Measurements from ENCODE around the gene ZNF689. TPM values are rescaled to one million over a fixed set of nuclear protein-coding genes. Genes with fewer than 3 reads are reported as not detected.
"Not testable (repeated sequence)": the region's sequence is repeated elsewhere in the genome, so short reads cannot be mapped to it uniquely, and the experiment has no call there.

Gene ZNF689
- total and polyA plus RNA-seq, 4 donors: 6.5 to 15.7 (median 12.5) TPM

- not testable (repeated sequence) for H3K9me3 ChIP-seq (ENCODE audit: control insufficient read depth, insufficient read depth, low read length); H3K27ac ChIP-seq (ENCODE audit: low read depth, low read length); DNase-seq (ENCODE audit: low read depth in 4 of 6, low spot score in 6 of 6); H3K36me3 ChIP-seq (ENCODE audit: control insufficient read depth, insufficient read depth, low read length); H3K4me3 ChIP-seq (ENCODE audit: low read depth, low read length); H3K27me3 ChIP-seq (ENCODE audit: control insufficient read depth, insufficient read depth, low read length)
- peaks cover 16% of the 10 kb centered on the region for H3K4me1 ChIP-seq (ENCODE audit: control insufficient read depth, insufficient read depth, low read length)
- WGBS (ENCODE audit: insufficient coverage): 98% methylated on average over 7 of the region's 10 CpGs
Observed at GRCh38 chr16:30637139-30637538, 26.9 kb upstream of the ZNF689 start.

- WGBS (ENCODE audit: insufficient coverage): 100% methylated on average over 4 of the region's 7 CpGs
Observed at GRCh38 chr16:30636599-30636998, 26.4 kb upstream of the ZNF689 start.

GRCh38 chr16:30633526-30633925 lies 23.3 kb upstream of the ZNF689 start:
- Histone ChIP-seq H3K4me1 (ENCODE audit: control insufficient read depth, insufficient read depth, low read length) (peaks cover 19% of the 10 kb centered on the region), H3K27ac (ENCODE audit: low read depth, low read length) (peak overlapping the region; percentile 93), H3K4me3 (ENCODE audit: low read depth, low read length) (peak overlapping the region; percentile 86), H3K27me3 (ENCODE audit: control insufficient read depth, insufficient read depth, low read length) (no peaks in the 10 kb centered on the region), H3K9me3 (ENCODE audit: control insufficient read depth, insufficient read depth, low read length) (no peaks in the 10 kb centered on the region), H3K36me3 (ENCODE audit: control insufficient read depth, insufficient read depth, low read length) (no peaks in the 10 kb centered on the region)
- no peak for DNase-seq (ENCODE audit: low read depth in 4 of 6, low spot score in 6 of 6)
- WGBS (ENCODE audit: insufficient coverage): 81% methylated on average over 6 of the region's 17 CpGs

More at GRCh38 chr16:30636599-30636998, 26.4 kb upstream of the ZNF689 start:
- DNase-seq (ENCODE audit: low read depth in 4 of 6, low spot score in 6 of 6): no peak
- H3K27me3 ChIP-seq (ENCODE audit: control insufficient read depth, insufficient read depth, low read length): no peaks in the 10 kb centered on the region
- H3K9me3 ChIP-seq (ENCODE audit: control insufficient read depth, insufficient read depth, low read length): no peaks in the 10 kb centered on the region
- H3K36me3 ChIP-seq (ENCODE audit: control insufficient read depth, insufficient read depth, low read length): no peaks in the 10 kb centered on the region
- peaks cover 16% of the 10 kb centered on the region for H3K4me1 ChIP-seq (ENCODE audit: control insufficient read depth, insufficient read depth, low read length)
- no peak overlapping the region for H3K27ac ChIP-seq (ENCODE audit: low read depth, low read length)
- H3K4me3 ChIP-seq (ENCODE audit: low read depth, low read length): no peak overlapping the region

GRCh38 chr16:30632454-30632853 lies 22.3 kb upstream of the ZNF689 start:
- no CpG with 5 or more reads among the region's 7 CpGs for WGBS (ENCODE audit: insufficient coverage)
- H3K4me1 ChIP-seq (ENCODE audit: control insufficient read depth, insufficient read depth, low read length): peaks cover 22% of the 10 kb centered on the region
- not testable (repeated sequence) for DNase-seq (ENCODE audit: low read depth in 4 of 6, low spot score in 6 of 6); H3K4me3 ChIP-seq (ENCODE audit: low read depth, low read length); H3K9me3 ChIP-seq (ENCODE audit: control insufficient read depth, insufficient read depth, low read length); H3K36me3 ChIP-seq (ENCODE audit: control insufficient read depth, insufficient read depth, low read length); H3K27ac ChIP-seq (ENCODE audit: low read depth, low read length); H3K27me3 ChIP-seq (ENCODE audit: control insufficient read depth, insufficient read depth, low read length)

- Histone ChIP-seq H3K27me3 (ENCODE audit: control insufficient read depth, insufficient read depth, low read length) (no peaks in the 10 kb centered on the region), H3K27ac (ENCODE audit: low read depth, low read length) (peak overlapping the region; percentile 42), H3K4me3 (ENCODE audit: low read depth, low read length) (peak overlapping the region; percentile 35), H3K4me1 (ENCODE audit: control insufficient read depth, insufficient read depth, low read length) (peaks cover 13% of the 10 kb centered on the region), H3K9me3 (ENCODE audit: control insufficient read depth, insufficient read depth, low read length) (no peaks in the 10 kb centered on the region), H3K36me3 (ENCODE audit: control insufficient read depth, insufficient read depth, low read length) (no peaks in the 10 kb centered on the region)
- DNase-seq (ENCODE audit: low read depth in 4 of 6, low spot score in 6 of 6): peak; percentile 63 to 95 (median 69)
- 26% methylated on average over 6 of the region's 18 CpGs for WGBS (ENCODE audit: insufficient coverage)
Observed at GRCh38 chr16:30628628-30629540, 18.7 kb upstream of the ZNF689 start.

GRCh38 chr16:30626236-30626635 lies 16.0 kb upstream of the ZNF689 start:
- no peak overlapping the region for H3K4me3 ChIP-seq (ENCODE audit: low read depth, low read length)
- whole genome bisulfite sequencing (ENCODE audit: insufficient coverage): 87% methylated on average over 9 of the region's 9 CpGs

GRCh38 chr16:30623536-30624283 lies 13.5 kb upstream of the ZNF689 start:
- Histone ChIP-seq H3K36me3 (ENCODE audit: control insufficient read depth, insufficient read depth, low read length) (no peaks in the 10 kb centered on the region), H3K27ac (ENCODE audit: low read depth, low read length) (no peak overlapping the region), H3K4me1 (ENCODE audit: control insufficient read depth, insufficient read depth, low read length) (peaks cover 4% of the 10 kb centered on the region), H3K4me3 (ENCODE audit: low read depth, low read length) (no peak overlapping the region), H3K27me3 (ENCODE audit: control insufficient read depth, insufficient read depth, low read length) (no peaks in the 10 kb centered on the region), H3K9me3 (ENCODE audit: control insufficient read depth, insufficient read depth, low read length) (no peaks in the 10 kb centered on the region)
- DNase-seq (ENCODE audit: low read depth in 4 of 6, low spot score in 6 of 6): no peak
- WGBS (ENCODE audit: insufficient coverage): 82% methylated on average over 6 of the region's 11 CpGs

More at GRCh38 chr16:30626236-30626635, 16.0 kb upstream of the ZNF689 start:
- Histone ChIP-seq H3K4me1 (ENCODE audit: control insufficient read depth, insufficient read depth, low read length) (peaks cover 6% of the 10 kb centered on the region), H3K9me3 (ENCODE audit: control insufficient read depth, insufficient read depth, low read length) (no peaks in the 10 kb centered on the region), H3K27me3 (ENCODE audit: control insufficient read depth, insufficient read depth, low read length) (no peaks in the 10 kb centered on the region), H3K27ac (ENCODE audit: low read depth, low read length) (no peak overlapping the region), H3K36me3 (ENCODE audit: control insufficient read depth, insufficient read depth, low read length) (no peaks in the 10 kb centered on the region)
- no peak for DNase-seq (ENCODE audit: low read depth in 4 of 6, low spot score in 6 of 6)

GRCh38 chr16:30622455-30623032 lies 12.4 kb upstream of the ZNF689 start:
- no peaks in the 10 kb centered on the region for H3K36me3 ChIP-seq (ENCODE audit: control insufficient read depth, insufficient read depth, low read length)
- H3K27ac ChIP-seq (ENCODE audit: low read depth, low read length): no peak overlapping the region
- no peaks in the 10 kb centered on the region for H3K9me3 ChIP-seq (ENCODE audit: control insufficient read depth, insufficient read depth, low read length)
- WGBS (ENCODE audit: insufficient coverage): 70% methylated on average over 8 of the region's 10 CpGs
- H3K4me1 ChIP-seq (ENCODE audit: control insufficient read depth, insufficient read depth, low read length): no peaks in the 10 kb centered on the region
- no peak for DNase-seq (ENCODE audit: low read depth in 4 of 6, low spot score in 6 of 6)
- no peak overlapping the region for H3K4me3 ChIP-seq (ENCODE audit: low read depth, low read length)
- no peaks in the 10 kb centered on the region for H3K27me3 ChIP-seq (ENCODE audit: control insufficient read depth, insufficient read depth, low read length)

GRCh38 chr16:30621765-30622164 lies 11.6 kb upstream of the ZNF689 start:
- H3K4me3 ChIP-seq (ENCODE audit: low read depth, low read length): no peak overlapping the region
- H3K9me3 ChIP-seq (ENCODE audit: control insufficient read depth, insufficient read depth, low read length): no peaks in the 10 kb centered on the region
- no peak overlapping the region for H3K27ac ChIP-seq (ENCODE audit: low read depth, low read length)
- 25% methylated on average over 2 of the region's 5 CpGs for WGBS (ENCODE audit: insufficient coverage)
- H3K27me3 ChIP-seq (ENCODE audit: control insufficient read depth, insufficient read depth, low read length): no peaks in the 10 kb centered on the region
- no peak for DNase-seq (ENCODE audit: low read depth in 4 of 6, low spot score in 6 of 6)
- H3K36me3 ChIP-seq (ENCODE audit: control insufficient read depth, insufficient read depth, low read length): no peaks in the 10 kb centered on the region
- H3K4me1 ChIP-seq (ENCODE audit: control insufficient read depth, insufficient read depth, low read length): no peaks in the 10 kb centered on the region

Measured in spinal cord (tissue), 10 donors.